ENCODE results near the gene NEDD8. TPM values are rescaled to one million over a fixed set of nuclear protein-coding genes. Genes with fewer than 3 reads are reported as not detected.
"Not testable (repeated sequence)": the region's sequence is repeated elsewhere in the genome, so short reads cannot be mapped to it uniquely, and the experiment has no call there.

The NEDD8 gene
- total RNA-seq, 1 experiment from 2014 or later: 129 TPM

GRCh38 chr14:24253936-24254335 lies 21.8 kb upstream of the NEDD8 start:
- no peak for DNase-seq (ENCODE audit: low read depth)
- in situ Hi-C loops (cut with HindIII; ENCODE audit: low pct_unique_long_range_greater_than_20kb, low sequenced_read_pairs): no loop called here

DNA sequence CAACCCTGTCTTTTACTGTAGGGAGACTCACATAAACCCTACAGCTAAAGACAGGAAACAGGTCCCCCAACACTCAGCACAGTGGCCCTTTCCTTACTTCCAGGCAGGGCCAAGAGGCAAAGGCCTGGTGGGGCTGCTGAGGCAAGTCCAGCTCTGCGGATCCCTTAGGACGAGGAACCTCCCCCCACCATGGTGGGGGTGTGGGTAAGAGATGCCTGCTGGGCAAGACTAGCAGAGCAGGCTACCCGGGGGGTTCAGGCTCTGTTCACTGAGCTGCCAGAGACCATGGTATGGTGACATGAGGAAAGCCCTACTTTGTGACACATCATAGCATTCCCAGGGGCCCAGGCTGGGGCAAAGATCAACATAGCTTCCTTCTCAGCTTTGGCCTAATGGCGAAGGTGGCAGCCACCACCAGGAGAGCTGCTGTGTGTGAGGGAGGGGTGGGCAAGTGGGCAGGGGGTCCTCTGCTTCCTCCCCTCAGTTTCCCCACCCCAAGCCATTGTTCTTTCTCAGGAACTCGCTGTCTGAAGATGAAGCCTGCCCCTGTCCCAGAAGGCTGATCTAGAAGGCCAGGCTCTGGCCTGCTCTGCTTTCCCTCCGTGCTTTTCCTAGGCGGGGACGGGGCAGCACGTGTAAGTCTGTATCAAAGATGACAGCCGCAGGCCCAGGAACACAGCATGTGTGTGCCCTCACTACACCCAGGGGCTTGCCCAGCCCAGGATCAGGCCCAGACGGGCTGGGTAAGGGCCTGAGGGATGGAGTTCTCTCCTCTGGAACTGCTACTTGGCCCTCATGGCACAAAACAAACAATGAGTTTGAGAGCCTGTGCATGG lies 20.3 kb upstream of the NEDD8 start:
- no peak for DNase-seq (ENCODE audit: low read depth)
- in situ Hi-C loops (cut with HindIII; ENCODE audit: low pct_unique_long_range_greater_than_20kb, low sequenced_read_pairs): no loop called here

DNA sequence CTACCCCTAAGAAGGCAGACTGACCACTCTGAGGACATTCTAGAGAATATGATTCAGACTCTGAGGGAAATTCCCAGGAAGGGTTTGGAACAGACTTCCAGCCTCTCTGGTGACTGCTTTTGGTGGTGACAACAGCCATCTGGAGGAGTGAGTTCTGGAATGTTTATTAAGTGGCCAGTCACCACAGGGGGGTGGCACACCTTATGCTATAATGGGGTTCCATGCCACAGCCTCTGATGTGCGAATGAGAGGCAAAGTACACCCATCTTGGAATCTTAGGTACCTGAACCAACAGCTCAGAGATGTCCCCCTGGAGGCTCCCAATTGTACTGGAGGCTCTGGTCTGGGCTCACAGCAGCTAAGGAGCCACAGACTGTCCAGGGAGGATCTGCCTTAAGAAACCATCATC lies 19.7 kb upstream of the NEDD8 start:
- DNase-seq (ENCODE audit: low read depth): no peak
- in situ Hi-C loops (cut with HindIII; ENCODE audit: low pct_unique_long_range_greater_than_20kb, low sequenced_read_pairs): no loop called here

GRCh38 chr14:24250354-24250753 lies 18.2 kb upstream of the NEDD8 start:
- in situ Hi-C loops (cut with HindIII; ENCODE audit: low pct_unique_long_range_greater_than_20kb, low sequenced_read_pairs): no loop called here
- no peak for DNase-seq (ENCODE audit: low read depth)

DNA sequence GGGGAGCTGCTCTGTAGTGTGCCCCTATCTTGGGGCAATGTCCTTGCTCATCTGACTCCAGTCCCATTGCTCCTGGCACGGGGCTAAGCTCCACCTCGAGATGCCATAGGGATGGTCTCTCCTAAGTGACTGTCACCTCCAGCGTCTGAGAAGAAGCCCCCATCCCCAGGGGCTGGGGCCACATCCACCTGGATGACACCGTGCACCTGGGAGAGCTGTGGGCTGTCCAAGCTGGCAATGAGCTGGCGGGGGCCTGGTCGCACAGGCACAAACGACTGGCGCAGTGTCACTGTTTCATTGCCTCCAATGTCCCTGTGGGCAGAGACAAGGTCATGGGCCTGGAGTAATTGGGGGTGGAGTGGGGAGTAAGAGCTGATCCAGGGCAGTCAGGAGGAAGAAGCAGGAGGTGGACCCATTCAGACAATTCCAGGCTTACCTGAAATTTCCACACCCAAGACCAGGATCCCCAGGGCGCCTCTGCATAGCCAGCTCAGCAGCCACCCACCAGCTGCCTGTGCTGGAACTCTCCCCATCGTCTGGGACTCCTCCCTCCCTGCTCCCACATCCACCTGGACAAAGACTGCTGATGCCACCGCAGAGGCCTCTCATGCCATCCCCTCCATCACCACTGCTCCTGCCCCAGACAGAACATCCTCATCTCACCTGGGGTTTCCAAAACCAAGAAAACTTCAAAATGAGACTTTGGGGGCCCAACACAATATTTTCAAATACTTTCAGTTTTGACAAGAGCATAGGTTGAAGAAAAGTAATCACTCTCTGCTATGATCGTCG lies 17.3 kb upstream of the NEDD8 start:
- in situ Hi-C loops (cut with HindIII; ENCODE audit: low pct_unique_long_range_greater_than_20kb, low sequenced_read_pairs): no loop called here
- no peak for DNase-seq (ENCODE audit: low read depth)

- no peak for DNase-seq (ENCODE audit: low read depth)
- in situ Hi-C loops (cut with HindIII; ENCODE audit: low pct_unique_long_range_greater_than_20kb, low sequenced_read_pairs): no loop called here
Measured at GRCh38 chr14:24247422-24247821, 15.3 kb upstream of the NEDD8 start.

DNA sequence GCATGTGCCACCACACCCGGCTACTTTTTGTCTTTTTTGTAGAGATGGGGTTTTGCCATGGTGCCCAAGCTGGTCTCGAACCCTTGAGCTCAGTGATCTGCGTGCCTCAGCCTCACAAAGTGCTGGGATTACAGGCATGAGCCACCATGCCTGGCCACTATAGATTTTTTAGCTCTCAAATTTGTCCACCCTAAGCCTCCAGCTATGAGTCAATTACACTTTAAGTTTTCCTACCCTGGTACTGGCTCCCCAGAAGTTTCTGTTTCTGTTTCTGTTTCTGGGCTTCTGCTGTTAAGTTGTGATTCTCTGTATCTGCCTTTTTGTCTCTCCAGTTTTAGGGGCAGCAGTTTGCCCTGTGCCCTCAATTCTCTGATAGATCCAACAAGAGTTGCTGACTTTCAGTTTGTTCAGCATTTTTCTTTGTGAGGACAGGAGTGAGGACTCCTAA lies 14.6 kb upstream of the NEDD8 start:
- DNase-seq (ENCODE audit: low read depth): no peak
- in situ Hi-C loops (cut with HindIII; ENCODE audit: low pct_unique_long_range_greater_than_20kb, low sequenced_read_pairs): no loop called here

DNA sequence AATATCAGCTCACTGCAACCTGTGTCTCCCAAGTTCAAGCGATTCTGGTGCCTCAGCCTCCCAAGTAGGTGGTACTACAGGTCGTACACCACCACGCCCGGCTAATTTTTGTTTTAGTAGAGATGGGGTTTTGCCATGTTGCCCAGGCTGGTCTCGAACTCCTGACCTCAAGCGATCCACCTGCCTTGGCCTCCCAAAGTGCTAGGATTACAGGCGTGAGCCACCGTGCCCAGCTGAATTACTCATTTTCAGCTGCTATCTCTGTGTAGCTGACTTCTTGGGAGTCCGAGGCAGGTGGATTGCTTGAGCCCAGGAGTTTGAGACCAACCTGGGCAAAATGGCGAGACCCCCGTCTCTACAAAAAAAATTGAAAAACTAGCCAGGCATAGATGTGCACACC lies 13.2 kb upstream of the NEDD8 start:
- DNase-seq (ENCODE audit: low read depth); in situ Hi-C loops (cut with HindIII; ENCODE audit: low pct_unique_long_range_greater_than_20kb, low sequenced_read_pairs): not testable (repeated sequence)

DNA sequence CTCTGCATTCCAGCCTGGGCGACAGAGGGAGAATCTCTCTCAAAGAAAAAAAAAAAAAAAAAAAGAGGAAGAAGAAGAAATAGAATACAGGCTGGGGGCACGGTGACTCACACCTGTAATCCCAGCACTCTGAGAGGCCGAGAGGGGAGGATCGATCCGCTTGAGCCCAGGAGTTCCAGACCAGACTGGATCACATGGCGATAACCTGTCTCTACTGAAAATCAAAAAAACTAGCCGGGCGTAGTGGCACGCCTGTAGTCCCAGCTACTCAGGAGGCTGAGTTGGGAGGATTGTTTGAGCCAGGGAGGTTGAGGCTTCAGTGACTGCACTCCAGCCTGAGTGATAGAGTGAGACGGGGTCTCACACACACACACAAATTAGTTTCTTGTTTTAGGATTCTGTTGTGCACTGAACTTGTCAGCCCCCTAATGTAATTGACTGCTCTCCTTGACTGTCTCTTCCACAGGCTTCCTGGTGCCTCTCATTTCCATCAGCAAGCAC lies 11.2 kb upstream of the NEDD8 start:
- in situ Hi-C loops (cut with HindIII; ENCODE audit: low pct_unique_long_range_greater_than_20kb, low sequenced_read_pairs): no loop called here
- no peak for DNase-seq (ENCODE audit: low read depth)

- in situ Hi-C loops (cut with HindIII; ENCODE audit: low pct_unique_long_range_greater_than_20kb, low sequenced_read_pairs): no loop called here
- peak; percentile 93 for DNase-seq (ENCODE audit: low read depth)
Measured at GRCh38 chr14:24241829-24242443, 9.8 kb upstream of the NEDD8 start.

GRCh38 chr14:24240110-24240918 lies 8.1 kb upstream of the NEDD8 start:
- in situ Hi-C loops (cut with HindIII; ENCODE audit: low pct_unique_long_range_greater_than_20kb, low sequenced_read_pairs): no loop called here
- DNase-seq (ENCODE audit: low read depth): no peak

DNA sequence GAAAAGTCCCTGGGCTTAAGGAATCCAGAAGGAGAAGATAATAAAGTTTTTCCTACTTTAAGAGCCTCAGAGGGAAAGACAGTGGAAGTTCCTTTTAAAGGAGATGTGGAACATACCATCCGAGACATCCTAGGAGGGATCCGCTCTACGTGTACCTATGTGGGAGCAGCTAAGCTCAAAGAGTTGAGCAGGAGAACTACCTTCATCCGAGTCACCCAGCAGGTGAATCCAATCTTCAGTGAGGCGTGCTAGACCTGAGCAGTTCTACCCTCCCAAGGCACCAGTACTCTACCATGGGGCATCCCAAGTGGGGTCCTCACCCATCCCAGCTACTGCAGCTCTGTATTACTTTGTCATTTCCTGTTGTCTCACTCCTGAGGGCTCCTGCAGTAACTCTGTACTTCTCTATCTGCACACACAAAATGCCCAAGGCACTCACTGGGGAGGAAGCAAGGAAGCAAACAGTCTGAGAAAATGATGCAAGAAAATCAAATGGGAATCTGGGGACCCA lies 6.4 kb upstream of the NEDD8 start:
- in situ Hi-C loops (cut with HindIII; ENCODE audit: low pct_unique_long_range_greater_than_20kb, low sequenced_read_pairs): no loop called here
- no peak for DNase-seq (ENCODE audit: low read depth)

- in situ Hi-C loops (cut with HindIII; ENCODE audit: low pct_unique_long_range_greater_than_20kb, low sequenced_read_pairs): no loop called here
- no peak for DNase-seq (ENCODE audit: low read depth)
Measured at GRCh38 chr14:24238123-24238522, 6.0 kb upstream of the NEDD8 start.

GRCh38 chr14:24237463-24237955 lies 5.3 kb upstream of the NEDD8 start:
- DNase-seq (ENCODE audit: low read depth): no peak
- in situ Hi-C loops (cut with HindIII; ENCODE audit: low pct_unique_long_range_greater_than_20kb, low sequenced_read_pairs): no loop called here

DNA sequence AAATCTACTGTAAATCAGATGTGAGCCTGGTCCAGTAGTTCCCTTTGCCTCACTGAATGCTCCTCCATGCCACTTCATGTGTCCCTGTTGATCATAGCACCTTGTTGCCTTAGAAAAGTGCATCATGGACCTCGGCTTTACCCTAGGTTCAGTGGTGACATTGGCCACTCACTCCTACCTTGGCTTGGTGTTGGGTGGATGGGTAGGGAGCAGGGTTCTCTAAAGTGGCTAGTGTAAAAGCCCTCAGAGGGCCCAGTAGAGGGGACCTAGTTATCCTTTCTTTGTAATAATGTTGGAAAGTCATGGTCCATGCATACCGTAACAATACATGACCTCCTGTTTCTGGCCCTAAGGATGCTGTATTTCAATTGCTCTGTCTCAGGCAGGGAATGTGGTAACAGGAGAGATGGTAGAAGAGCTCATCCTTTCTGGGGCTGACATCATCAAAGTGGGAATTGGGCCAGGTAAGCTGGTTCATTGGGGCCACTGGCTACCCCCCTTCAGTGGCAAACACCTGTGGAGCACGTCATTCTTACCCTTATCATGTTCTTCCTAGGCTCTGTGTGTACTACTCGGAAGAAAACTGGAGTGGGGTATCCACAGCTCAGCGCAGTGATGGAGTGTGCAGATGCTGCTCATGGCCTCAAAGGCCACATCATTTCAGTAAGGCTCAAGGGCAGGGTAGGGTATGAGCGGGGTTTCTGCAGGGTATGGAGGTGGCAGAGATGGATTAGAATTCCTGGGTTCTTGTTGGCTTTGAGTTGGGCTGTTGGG lies 4.7 kb upstream of the NEDD8 start:
- in situ Hi-C loops (cut with HindIII; ENCODE audit: low pct_unique_long_range_greater_than_20kb, low sequenced_read_pairs): no loop called here
- no peak for DNase-seq (ENCODE audit: low read depth)

- DNase-seq (ENCODE audit: low read depth): no peak
- in situ Hi-C loops (cut with HindIII; ENCODE audit: low pct_unique_long_range_greater_than_20kb, low sequenced_read_pairs): no loop called here
Measured at GRCh38 chr14:24235804-24236688, 3.9 kb upstream of the NEDD8 start.

Data from Caki2 (cell line).